MM.1S (cell line): ENCODE measurements around the gene TMEM131.
A peak's percentile ranks its signal among the peaks of the same experiment; 100 is the strongest.
"Not testable (repeated sequence)": the region's sequence is repeated elsewhere in the genome, so short reads cannot be mapped to it uniquely, and the experiment has no call there.

Experiments used
- DNase-seq: peaks from one replicate; pipeline ENCODE4 v3.0.0-alpha.2; 2015
- H2AFZ ChIP-seq: fragments of 300-600 bp; sonication (generic); 2 replicates; pipeline ENCODE4 v1.6.0; 2016; ENCODE audit warnings: antibody characterized with exemption, low read length
- H3F3A ChIP-seq: fragments of 300-600 bp; sonication (generic); 2 replicates; pipeline ENCODE4 v1.6.1; 2016; ENCODE audit warnings: mild to moderate bottlenecking, antibody characterized with exemption, low read length, moderate library complexity, mixed read lengths; ENCODE audit not compliant: insufficient read depth
- H3K27ac ChIP-seq: fragments of 300-600 bp; sonication (generic); 2 replicates; pipeline ENCODE4 v1.5.1; 2016; ENCODE audit warnings: mild to moderate bottlenecking, low read length
- H3K27me3 ChIP-seq: fragments of 300-600 bp; sonication (generic); replicated peaks from 2 replicates; pipeline ENCODE4 v1.6.0; 2016; ENCODE audit warnings: low read length; ENCODE audit not compliant: insufficient read depth
- H3K36me3 ChIP-seq: fragments of 300-600 bp; sonication (generic); replicated peaks from 2 replicates; pipeline ENCODE4 v1.6.1; 2016; ENCODE audit warnings: mild to moderate bottlenecking, low read length, mixed read lengths; ENCODE audit not compliant: insufficient read depth
- H3K4me1 ChIP-seq: fragments of 300-600 bp; sonication (generic); 2 replicates; pipeline ENCODE4 v1.6.1; 2016; ENCODE audit warnings: low read length, mixed read lengths
- H3K4me2 ChIP-seq: fragments of 300-600 bp; sonication (generic); 2 replicates; pipeline ENCODE4 v1.6.0; 2016; ENCODE audit warnings: low read depth, low read length
- H3K4me3 ChIP-seq: fragments of 300-600 bp; sonication (generic); 2 replicates; pipeline ENCODE4 v1.5.1; 2016; ENCODE audit warnings: low read length, mixed read lengths
- H3K79me2 ChIP-seq: fragments of 300-600 bp; sonication (generic); 2 replicates; pipeline ENCODE4 v1.6.1; 2016; ENCODE audit warnings: mixed run types, low read length, mixed read lengths
- H3K9ac ChIP-seq: fragments of 300-600 bp; sonication (generic); 2 replicates; pipeline ENCODE4 v1.6.1; 2016; ENCODE audit warnings: low read length, mixed read lengths
- H3K9me2 ChIP-seq: fragments of 300-600 bp; sonication (generic); replicated peaks from 2 replicates; pipeline ENCODE4 v1.6.1; 2016; ENCODE audit warnings: mild to moderate bottlenecking, low read length, mixed read lengths; ENCODE audit not compliant: insufficient read depth
- H3K9me3 ChIP-seq: fragments of 300-600 bp; sonication (generic); replicated peaks from 2 replicates; pipeline ENCODE4 v1.6.1; 2016; ENCODE audit warnings: mild to moderate bottlenecking, low read length, mixed read lengths; ENCODE audit not compliant: insufficient read depth
- H4K20me1 ChIP-seq: fragments of 300-600 bp; sonication (generic); 2 replicates; pipeline ENCODE4 v1.6.1; 2016; ENCODE audit warnings: mild to moderate bottlenecking, low read length, moderate library complexity, mixed read lengths; ENCODE audit not compliant: insufficient read depth
- EZH2 ChIP-seq: fragments of 300-600 bp; sonication (generic); optimal IDR thresholded peaks from 2 replicates; pipeline ENCODE3; 2017; ENCODE audit warnings: low read depth, mild to moderate bottlenecking, antibody characterized with exemption, low read length, mixed read lengths
- EZH2phosphoT487 ChIP-seq: fragments of 300-600 bp; sonication (generic); IDR thresholded peaks from 2 replicates; pipeline ENCODE4 v1.6.1; 2018; ENCODE audit warnings: antibody characterized with exemption, low read length
- TF ChIP-seq, protein P1 (sequence below): fragments of 300-600 bp; sonication (generic); IDR thresholded peaks from 2 replicates; pipeline ENCODE4 v1.5.1; 2016; ENCODE audit warnings: antibody characterized with exemption, low read length, mixed read lengths

Gene TMEM131

DNA sequence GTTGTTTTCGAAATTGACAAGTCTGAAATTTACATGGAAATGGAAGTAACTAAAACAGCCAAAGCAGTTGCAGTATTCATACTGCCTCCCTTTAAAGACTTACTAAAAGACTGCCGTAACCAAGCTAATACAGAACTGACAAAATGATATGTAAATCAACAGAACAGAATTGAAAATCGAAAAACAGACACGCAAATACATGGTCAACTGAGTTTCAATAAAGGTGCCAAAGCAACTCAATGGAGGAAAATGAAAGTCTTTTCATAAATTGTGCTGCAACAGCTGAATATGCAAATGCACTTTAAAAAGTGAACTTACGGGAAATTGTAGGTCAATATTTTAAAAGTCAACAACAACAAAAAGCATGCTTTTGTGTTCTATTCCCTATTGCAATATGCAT is 34.2 kb downstream of the TMEM131 start:
- no peak overlapping the region for H3K27ac ChIP-seq
- H4K20me1 ChIP-seq = no peaks in the 10 kb centered on the region
- H3K9ac ChIP-seq = no peak overlapping the region
- no peaks in the 10 kb centered on the region for H3K27me3 ChIP-seq
- H3K4me1 ChIP-seq = peaks cover 19% of the 10 kb centered on the region
- DNase-seq = no peak
- TF ChIP-seq EZH2 = no peak
- TF ChIP-seq, protein P1, sequence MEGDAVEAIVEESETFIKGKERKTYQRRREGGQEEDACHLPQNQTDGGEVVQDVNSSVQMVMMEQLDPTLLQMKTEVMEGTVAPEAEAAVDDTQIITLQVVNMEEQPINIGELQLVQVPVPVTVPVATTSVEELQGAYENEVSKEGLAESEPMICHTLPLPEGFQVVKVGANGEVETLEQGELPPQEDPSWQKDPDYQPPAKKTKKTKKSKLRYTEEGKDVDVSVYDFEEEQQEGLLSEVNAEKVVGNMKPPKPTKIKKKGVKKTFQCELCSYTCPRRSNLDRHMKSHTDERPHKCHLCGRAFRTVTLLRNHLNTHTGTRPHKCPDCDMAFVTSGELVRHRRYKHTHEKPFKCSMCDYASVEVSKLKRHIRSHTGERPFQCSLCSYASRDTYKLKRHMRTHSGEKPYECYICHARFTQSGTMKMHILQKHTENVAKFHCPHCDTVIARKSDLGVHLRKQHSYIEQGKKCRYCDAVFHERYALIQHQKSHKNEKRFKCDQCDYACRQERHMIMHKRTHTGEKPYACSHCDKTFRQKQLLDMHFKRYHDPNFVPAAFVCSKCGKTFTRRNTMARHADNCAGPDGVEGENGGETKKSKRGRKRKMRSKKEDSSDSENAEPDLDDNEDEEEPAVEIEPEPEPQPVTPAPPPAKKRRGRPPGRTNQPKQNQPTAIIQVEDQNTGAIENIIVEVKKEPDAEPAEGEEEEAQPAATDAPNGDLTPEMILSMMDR = no peak
- no peak for TF ChIP-seq EZH2phosphoT487
- H2AFZ ChIP-seq = no peak overlapping the region
- H3F3A ChIP-seq = peaks cover 12% of the 10 kb centered on the region
- H3K4me2 ChIP-seq = no peak overlapping the region
- no peaks in the 10 kb centered on the region for H3K9me2 ChIP-seq
- peaks cover 96% of the 10 kb centered on the region for H3K79me2 ChIP-seq
- no peak overlapping the region for H3K4me3 ChIP-seq
- H3K36me3 ChIP-seq = no peaks in the 10 kb centered on the region
- H3K9me3 ChIP-seq = no peaks in the 10 kb centered on the region

DNA sequence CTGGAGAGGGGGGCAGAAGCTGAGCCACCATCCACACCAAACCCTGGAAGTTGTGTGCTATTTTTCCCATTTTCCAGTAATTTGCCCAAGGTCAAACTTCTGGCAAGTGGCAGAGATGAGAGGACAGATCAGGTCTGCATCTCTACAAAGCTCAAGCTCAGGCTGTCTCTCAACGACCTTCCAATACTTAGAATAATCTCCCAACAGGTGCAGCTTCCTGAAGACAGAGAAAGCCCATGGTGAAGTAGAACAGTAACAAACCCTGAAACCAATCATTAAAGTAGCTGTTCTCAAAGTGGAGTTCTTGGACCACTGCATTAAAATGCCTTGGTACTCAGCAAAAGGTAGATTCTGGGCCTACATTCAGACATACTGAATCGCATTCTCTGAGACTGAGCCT is 37.6 kb downstream of the TMEM131 start:
- H4K20me1 ChIP-seq = no peaks in the 10 kb centered on the region
- peak; percentile 53 for DNase-seq
- H3K4me1 ChIP-seq = peaks cover 19% of the 10 kb centered on the region
- no peak overlapping the region for H2AFZ ChIP-seq
- no peaks in the 10 kb centered on the region for H3K36me3 ChIP-seq
- H3K4me3 ChIP-seq = peak overlapping the region; percentile 5; the same call in 1 of the 2 replicates
- peak overlapping the region; percentile 65 for H3K4me2 ChIP-seq
- no peaks in the 10 kb centered on the region for H3K27me3 ChIP-seq
- TF ChIP-seq EZH2 = no peak
- TF ChIP-seq EZH2phosphoT487 = no peak
- TF ChIP-seq, protein P1 = no peak
- H3K79me2 ChIP-seq = peaks cover 93% of the 10 kb centered on the region
- no peak overlapping the region for H3K9ac ChIP-seq
- H3K9me2 ChIP-seq = no peaks in the 10 kb centered on the region
- no peaks in the 10 kb centered on the region for H3K9me3 ChIP-seq
- H3K27ac ChIP-seq = peak overlapping the region; percentile 36; the same call in 1 of the 2 replicates
- H3F3A ChIP-seq = peaks cover 12% of the 10 kb centered on the region

DNA sequence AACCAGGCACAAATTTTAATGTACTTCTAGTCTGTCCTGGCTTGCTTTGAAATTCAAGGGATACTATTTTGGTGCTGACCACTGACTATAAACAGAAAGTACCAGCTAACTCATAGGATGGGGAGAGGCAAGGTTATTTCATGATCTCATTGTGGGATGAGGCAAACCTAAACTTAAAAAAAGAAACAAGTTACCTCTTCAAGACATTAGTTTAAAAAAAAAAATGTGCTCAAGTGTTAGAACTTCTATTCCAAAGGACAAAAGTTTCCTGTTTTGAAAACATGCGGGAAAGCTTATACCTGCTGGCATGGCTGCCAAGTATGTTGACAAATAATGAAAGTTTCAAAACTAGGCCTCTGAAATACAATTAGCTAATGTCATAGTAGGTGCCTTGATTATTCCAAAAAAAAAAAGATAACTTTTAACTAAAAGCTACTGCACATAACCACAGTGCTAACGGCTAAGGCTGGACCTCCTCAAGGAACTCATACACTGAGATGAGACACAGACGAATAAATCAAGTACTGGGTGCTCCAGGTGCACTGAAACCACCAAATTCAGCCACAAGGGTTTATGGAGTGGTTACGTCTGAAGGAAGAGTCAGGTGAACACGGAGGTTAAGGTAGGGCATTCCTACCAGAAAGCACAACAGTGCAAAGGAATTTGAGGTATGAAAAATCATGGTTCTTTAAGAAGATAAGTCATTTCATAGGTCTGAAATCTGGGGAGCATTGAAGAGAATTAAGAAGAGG is 38.1 kb downstream of the TMEM131 start:
- no peak for TF ChIP-seq EZH2phosphoT487
- TF ChIP-seq, protein P1 = peak; percentile 6; the same call in 1 of the 2 replicates
- TF ChIP-seq EZH2 = no peak
- Histone ChIP-seq H3K27me3 (no peaks in the 10 kb centered on the region), H2AFZ (no peak overlapping the region), H3F3A (peaks cover 12% of the 10 kb centered on the region), H3K9me2 (no peaks in the 10 kb centered on the region), H3K9ac (no peak overlapping the region), H3K27ac (peak overlapping the region; percentile 36; the same call in 1 of the 2 replicates), H3K79me2 (peaks cover 93% of the 10 kb centered on the region), H4K20me1 (no peaks in the 10 kb centered on the region), H3K36me3 (no peaks in the 10 kb centered on the region), H3K4me3 (peak overlapping the region; percentile 5; the same call in 1 of the 2 replicates), H3K9me3 (no peaks in the 10 kb centered on the region), H3K4me1 (peaks cover 19% of the 10 kb centered on the region), H3K4me2 (peak overlapping the region; percentile 65)
- DNase-seq = peak; percentile 44

DNA sequence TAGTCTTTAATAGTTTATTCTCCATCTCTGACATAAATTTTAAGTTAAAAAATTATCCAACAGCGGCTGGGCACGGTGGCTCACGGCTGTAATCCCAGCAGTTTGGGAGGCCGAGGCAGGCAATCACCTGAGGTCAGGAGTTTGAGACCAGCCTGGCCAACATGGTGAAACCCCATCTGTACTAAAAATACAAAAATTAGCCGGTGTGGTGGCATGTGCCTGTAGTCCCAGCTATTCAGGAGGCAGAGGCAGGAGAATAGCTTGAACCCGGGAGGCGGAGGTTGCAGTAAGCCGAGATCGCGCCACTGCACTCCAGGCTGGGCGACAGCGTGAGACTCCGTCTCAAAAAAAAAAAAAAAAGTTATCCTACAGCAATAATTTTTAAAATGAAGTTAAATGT is 39.0 kb downstream of the TMEM131 start:
- not testable (repeated sequence) for H3K27me3 ChIP-seq, H3K9ac ChIP-seq, H3K4me3 ChIP-seq, H3K4me2 ChIP-seq, H3K9me3 ChIP-seq, H3K9me2 ChIP-seq, DNase-seq, H2AFZ ChIP-seq, H4K20me1 ChIP-seq, H3K36me3 ChIP-seq, H3K27ac ChIP-seq
- H3F3A ChIP-seq = peaks cover 12% of the 10 kb centered on the region
- peaks cover 19% of the 10 kb centered on the region for H3K4me1 ChIP-seq
- H3K79me2 ChIP-seq = peaks cover 94% of the 10 kb centered on the region
